22Rv1 (cell line): ENCODE results near the gene PARD3.

ENCODE experiments used
- ZFX ChIP-seq: fragments of 450-650 bp; IDR thresholded peaks from 2 replicates; pipeline ENCODE4 v1.6.1; 2017; ENCODE audit warnings: antibody characterized with exemption, borderline replicate concordance
- TF ChIP-seq, protein P1 (sequence below): fragments of 450-650 bp; IDR thresholded peaks from 2 replicates; pipeline ENCODE4 v1.5.1; 2017; ENCODE audit warnings: mild to moderate bottlenecking

DNA sequence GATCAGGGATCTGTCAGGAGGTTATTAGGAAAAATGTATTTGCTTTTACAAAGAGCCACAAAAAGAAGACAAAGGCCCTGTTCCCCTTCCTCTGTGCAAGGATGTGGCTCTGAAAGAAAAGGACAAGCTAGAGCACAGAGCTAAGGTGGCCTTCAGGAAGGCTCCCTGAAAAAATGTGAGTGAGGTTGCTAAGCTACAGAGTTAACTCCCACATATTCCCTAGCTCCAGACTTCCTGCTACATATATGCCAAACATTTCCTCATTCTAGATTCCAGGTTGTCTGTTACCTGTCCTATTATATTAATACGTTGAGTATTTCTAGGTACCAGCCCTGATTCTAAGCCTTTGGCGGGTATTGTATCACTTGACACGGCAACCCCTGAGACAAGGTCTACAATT lies 369.0 kb downstream of the PARD3 start:
- TF ChIP-seq, protein P1, sequence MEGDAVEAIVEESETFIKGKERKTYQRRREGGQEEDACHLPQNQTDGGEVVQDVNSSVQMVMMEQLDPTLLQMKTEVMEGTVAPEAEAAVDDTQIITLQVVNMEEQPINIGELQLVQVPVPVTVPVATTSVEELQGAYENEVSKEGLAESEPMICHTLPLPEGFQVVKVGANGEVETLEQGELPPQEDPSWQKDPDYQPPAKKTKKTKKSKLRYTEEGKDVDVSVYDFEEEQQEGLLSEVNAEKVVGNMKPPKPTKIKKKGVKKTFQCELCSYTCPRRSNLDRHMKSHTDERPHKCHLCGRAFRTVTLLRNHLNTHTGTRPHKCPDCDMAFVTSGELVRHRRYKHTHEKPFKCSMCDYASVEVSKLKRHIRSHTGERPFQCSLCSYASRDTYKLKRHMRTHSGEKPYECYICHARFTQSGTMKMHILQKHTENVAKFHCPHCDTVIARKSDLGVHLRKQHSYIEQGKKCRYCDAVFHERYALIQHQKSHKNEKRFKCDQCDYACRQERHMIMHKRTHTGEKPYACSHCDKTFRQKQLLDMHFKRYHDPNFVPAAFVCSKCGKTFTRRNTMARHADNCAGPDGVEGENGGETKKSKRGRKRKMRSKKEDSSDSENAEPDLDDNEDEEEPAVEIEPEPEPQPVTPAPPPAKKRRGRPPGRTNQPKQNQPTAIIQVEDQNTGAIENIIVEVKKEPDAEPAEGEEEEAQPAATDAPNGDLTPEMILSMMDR = no peak
- TF ChIP-seq ZFX = no peak
